CD14-positive monocyte (primary cell): ENCODE measurements around the gene IGFBP7. TPM values are rescaled to one million over a fixed set of nuclear protein-coding genes. Genes with fewer than 3 reads are reported as not detected.

Experiments used
- DNase-seq, 3 donors: peaks; one replicate each; pipeline ENCODE4 v3.0.0-alpha.2; 2011 to 2022
- H2AFZ ChIP-seq: 2 replicates; pipeline ENCODE4 v1.6.0; 2012; ENCODE audit warnings: mild to moderate bottlenecking, low read depth, low read length, inconsistent platforms; ENCODE audit not compliant: insufficient read depth, poor library complexity, severe bottlenecking
- H3K27ac ChIP-seq, 2 donors: 1 replicate in 1 of 2; 2 replicates in 1 of 2; pipeline ENCODE4 v1.5.1; 2012 to 2013; ENCODE audit warnings: low read length in 2 of 2, control low read depth in 1 of 2, inconsistent platforms in 1 of 2, low read depth in 1 of 2, mild to moderate bottlenecking in 1 of 2
- H3K27me3 ChIP-seq, 2 donors: one replicate each; pipeline versions ENCODE4 v1.6.0 to v1.6.1; 2011 to 2013; ENCODE audit warnings: low read length in 2 of 2; ENCODE audit not compliant: control insufficient read depth in 2 of 2, insufficient read depth in 2 of 2
- H3K36me3 ChIP-seq, 2 donors: replicated peaks in 1 of 2; 1 replicate in 1 of 2; 2 replicates in 1 of 2; pipeline versions ENCODE4 v1.5.1 to v1.6.1; 2012 to 2013; ENCODE audit warnings: low read length in 2 of 2, control low read depth in 1 of 2, inconsistent platforms in 1 of 2, mild to moderate bottlenecking in 1 of 2; ENCODE audit not compliant: insufficient read depth in 2 of 2, control insufficient read depth in 1 of 2
- H3K4me1 ChIP-seq, 2 donors: 1 replicate in 1 of 2; 2 replicates in 1 of 2; pipeline versions ENCODE4 v1.5.1 to v1.6.1; 2012 to 2013; ENCODE audit warnings: low read length in 2 of 2, control low read depth in 1 of 2, inconsistent platforms in 1 of 2, mild to moderate bottlenecking in 1 of 2, moderate library complexity in 1 of 2; ENCODE audit not compliant: insufficient read depth in 2 of 2, control insufficient read depth in 1 of 2
- H3K4me2 ChIP-seq: replicated peaks from 2 replicates; pipeline ENCODE3; 2012; ENCODE audit warnings: low read length, moderate library complexity, mild to moderate bottlenecking; ENCODE audit not compliant: poor library complexity, severe bottlenecking; ENCODE audit errors: extremely low read depth
- H3K4me3 ChIP-seq, 3 experiments: fragments of 200-600 bp in 1 of 3; sonication (generic) in 1 of 3; replicated peaks in 1 of 3; 1 replicate in 2 of 3; 2 replicates in 1 of 3; pipeline ENCODE4 v1.5.1; 2011 to 2013; ENCODE audit warnings: low read length in 3 of 3, mild to moderate bottlenecking in 3 of 3, control low read depth in 2 of 3, low read depth in 2 of 3, inconsistent platforms in 1 of 3, moderate library complexity in 1 of 3
- H3K79me2 ChIP-seq: 2 replicates; pipeline ENCODE4 v1.6.0; 2012; ENCODE audit warnings: mild to moderate bottlenecking, control low read depth, inconsistent platforms, low read length, moderate library complexity; ENCODE audit not compliant: insufficient read depth
- H3K9ac ChIP-seq: 2 replicates; pipeline ENCODE4 v1.6.0; 2017; ENCODE audit warnings: low read length, mild to moderate bottlenecking; ENCODE audit not compliant: insufficient read depth, poor library complexity, severe bottlenecking
- H3K9me3 ChIP-seq, 2 donors: replicated peaks in 1 of 2; 1 replicate in 1 of 2; 2 replicates in 1 of 2; pipeline versions ENCODE4 v1.5.1 to v1.6.1; 2012 to 2013; ENCODE audit warnings: low read length in 2 of 2, control low read depth in 1 of 2; ENCODE audit not compliant: control insufficient read depth in 1 of 2, insufficient read depth in 1 of 2
- H4K20me1 ChIP-seq: 2 replicates; pipeline ENCODE4 v1.6.0; 2012; ENCODE audit warnings: mild to moderate bottlenecking, low read length, control low read depth, moderate library complexity; ENCODE audit not compliant: insufficient read depth
- H3K27ac Mint-ChIP-seq, 7 donors: one replicate each; pipeline ENCODE4 v1.8.0; 2020; ENCODE audit warnings: mild to moderate bottlenecking in 7 of 7, mixed read lengths in 7 of 7, moderate library complexity in 6 of 7, inconsistent platforms in 2 of 7
- H3K27me3 Mint-ChIP-seq, 3 donors: one replicate each; pipeline ENCODE4 v1.8.0; 2021 to 2022; ENCODE audit warnings: low read depth in 3 of 3, mild to moderate bottlenecking in 3 of 3, mixed read lengths in 3 of 3, moderate library complexity in 3 of 3, inconsistent platforms in 1 of 3
- H3K36me3 Mint-ChIP-seq, 2 donors: one replicate each; pipeline ENCODE4 v1.8.0; 2020; ENCODE audit warnings: mixed read lengths in 2 of 2, inconsistent platforms in 1 of 2, mild to moderate bottlenecking in 1 of 2
- H3K4me1 Mint-ChIP-seq: one replicate; pipeline ENCODE4 v1.8.0; 2020; ENCODE audit warnings: mild to moderate bottlenecking, mixed read lengths
- H3K4me3 Mint-ChIP-seq, 2 donors: one replicate each; pipeline ENCODE4 v1.8.0; 2020; ENCODE audit warnings: mild to moderate bottlenecking in 2 of 2, mixed read lengths in 2 of 2, moderate library complexity in 1 of 2
- H3K9me3 Mint-ChIP-seq, 7 donors: one replicate each; pipeline ENCODE4 v1.8.0; 2020 to 2022; ENCODE audit warnings: mixed read lengths in 7 of 7, mild to moderate bottlenecking in 6 of 7, moderate library complexity in 6 of 7, inconsistent platforms in 2 of 7
- CTCF ChIP-seq: fragments of 200-600 bp; IDR thresholded peaks from one replicate; pipeline ENCODE4 v1.8.0; 2022; ENCODE audit warnings: antibody characterized with exemption, mild to moderate bottlenecking
- WGBS: methylation state at CpG from one replicate; pipeline ENCODE4 v1.1.5; 2013; ENCODE audit warnings: missing lambda C conversion rate; ENCODE audit not compliant: insufficient coverage; 5-methylcytosine and 5-hydroxymethylcytosine counted together
- intact Hi-C, 2 donors: fragments of 100-400 bp; cut with micrococcal nuclease; formaldehyde crosslinking; loops; one replicate each; pipeline versions ENCODE4 v1.15.0 to v1.15.1; 2023
- polyA plus RNA-seq, 3 donors: library from polyadenylated mRNA; depleted of rRNA in 1 of 3; unstranded in 2 of 3; stranded (reverse) in 1 of 3; fragments of 300-500 nt in 2 of 3; fragments of >200 nt in 1 of 3; fragmentation: Illumina TruSeq in 2 of 3; gene quantifications; 1 replicate in 2 of 3; 2 replicates in 1 of 3; pipeline ENCODE4 v1.2.3, GENCODE V29; 2012 to 2021

IGFBP7 gene
- polyA plus RNA-seq, 3 donors, result 23.1 to 53.1 (median 46.9) TPM

GRCh38 chr4:57154926-57155325, 44.7 kb upstream of the IGFBP7 start:
- H3K9ac ChIP-seq, result no peak overlapping the region
- H3K27me3 ChIP-seq, result no peaks in the 10 kb centered on the region
- no peaks in the 10 kb centered on the region for H3K36me3 ChIP-seq
- H3K4me2 ChIP-seq, result no peak overlapping the region
- no peak overlapping the region for H3K27ac ChIP-seq
- peaks cover 8 to 10% of the 10 kb centered on the region in 2 donors for H3K4me1 ChIP-seq
- no peak for TF ChIP-seq CTCF
- no peaks in the 10 kb centered on the region for H3K79me2 ChIP-seq
- H3K27me3 Mint-ChIP-seq, result peaks cover 0 to 4% (median 0%) of the 10 kb centered on the region in 3 donors
- no peaks in the 10 kb centered on the region for H3K36me3 Mint-ChIP-seq
- H3K27ac Mint-ChIP-seq, result no peak overlapping the region
- WGBS, result 60% methylated on average over 1 of the region's 3 CpGs
- peaks cover 20% of the 10 kb centered on the region for H3K4me1 Mint-ChIP-seq
- H3K4me3 ChIP-seq, result no peak overlapping the region
- intact Hi-C loops, result no loop called here
- peak overlapping the region; percentile 33 for H2AFZ ChIP-seq
- H3K9me3 Mint-ChIP-seq, result peaks cover 0 to 1% (median under 1%) of the 10 kb centered on the region in 7 donors
- no peaks in the 10 kb centered on the region for H4K20me1 ChIP-seq
- H3K9me3 ChIP-seq, result no peaks in the 10 kb centered on the region
- H3K4me3 Mint-ChIP-seq, result no peak overlapping the region
- no peak for DNase-seq

- Histone ChIP-seq H3K79me2 (no peaks in the 10 kb centered on the region), H3K9ac (no peak overlapping the region), H3K4me3 (no peak overlapping the region), H3K9me3 (no peaks in the 10 kb centered on the region), H3K36me3 (no peaks in the 10 kb centered on the region), H2AFZ (peak overlapping the region; percentile 11), H3K27me3 (no peaks in the 10 kb centered on the region), H4K20me1 (no peaks in the 10 kb centered on the region), H3K27ac (no peak overlapping the region), H3K4me1 (peaks cover 8 to 10% of the 10 kb centered on the region in 2 donors), H3K4me2 (no peak overlapping the region)
- peaks cover 17% of the 10 kb centered on the region for H3K4me1 Mint-ChIP-seq
- WGBS, result 0% methylated on average over 2 of the region's 4 CpGs
- H3K27me3 Mint-ChIP-seq, result peaks cover 0 to 4% (median 0%) of the 10 kb centered on the region in 3 donors
- peak overlapping the region in 1 of 2 donors; percentile 76 for H3K4me3 Mint-ChIP-seq
- TF ChIP-seq CTCF, result no peak
- H3K9me3 Mint-ChIP-seq, result no peaks in the 10 kb centered on the region
- no peaks in the 10 kb centered on the region for H3K36me3 Mint-ChIP-seq
- H3K27ac Mint-ChIP-seq, result no peak overlapping the region
- intact Hi-C loops, result no loop called here
- no peak for DNase-seq
Measured at GRCh38 chr4:57154191-57154590, 44.0 kb upstream of the IGFBP7 start.
